ENCODE results near the gene GRB2.
"Not testable (repeated sequence)": the region's sequence is repeated elsewhere in the genome, so short reads cannot be mapped to it uniquely, and the experiment has no call there.

The GRB2 gene

GRCh38 chr17:75308732-75309629 is 96.5 kb downstream of the GRB2 start:
- H3K4me3 ChIP-seq (ENCODE audit: low read depth, low read length): no peak overlapping the region
- no peak for TF ChIP-seq CTCF (conservative IDR thresholded peaks at IDR 0.05; ENCODE audit: low read depth, low read length)
- no peak for DNase-seq (ENCODE audit: low read depth)

GRCh38 chr17:75307957-75308731 is 97.3 kb downstream of the GRB2 start:
- no peak for TF ChIP-seq CTCF (conservative IDR thresholded peaks at IDR 0.05; ENCODE audit: low read depth, low read length)
- no peak overlapping the region for H3K4me3 ChIP-seq (ENCODE audit: low read depth, low read length)
- no peak for DNase-seq (ENCODE audit: low read depth)

GRCh38 chr17:75301502-75302206 is 103.8 kb downstream of the GRB2 start:
- TF ChIP-seq CTCF (conservative IDR thresholded peaks at IDR 0.05; ENCODE audit: low read depth, low read length): no peak
- H3K4me3 ChIP-seq (ENCODE audit: low read depth, low read length): no peak overlapping the region
- no peak for DNase-seq (ENCODE audit: low read depth)

DNA sequence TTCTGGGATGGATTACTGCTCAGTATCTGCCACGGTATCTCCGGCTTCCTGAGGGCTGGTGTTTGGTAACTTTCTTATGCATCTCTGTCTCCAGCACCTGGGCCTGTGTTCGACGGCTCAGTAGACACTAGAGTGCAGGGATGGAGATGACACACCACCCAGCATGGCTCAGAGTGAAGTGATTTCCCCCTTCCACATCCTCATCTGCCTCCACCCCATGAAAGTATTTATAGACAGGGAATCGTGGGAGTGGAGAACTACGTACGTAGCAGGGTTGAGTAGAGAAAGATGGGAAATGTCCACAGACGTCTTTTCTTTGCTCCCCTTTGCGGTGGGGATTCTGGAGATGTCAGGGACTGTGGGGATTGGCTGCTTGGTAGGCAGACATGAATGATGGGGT is 104.4 kb downstream of the GRB2 start:
- no peak for TF ChIP-seq CTCF (conservative IDR thresholded peaks at IDR 0.05; ENCODE audit: low read depth, low read length)
- no peak for DNase-seq (ENCODE audit: low read depth)
- no peak overlapping the region for H3K4me3 ChIP-seq (ENCODE audit: low read depth, low read length)

DNA sequence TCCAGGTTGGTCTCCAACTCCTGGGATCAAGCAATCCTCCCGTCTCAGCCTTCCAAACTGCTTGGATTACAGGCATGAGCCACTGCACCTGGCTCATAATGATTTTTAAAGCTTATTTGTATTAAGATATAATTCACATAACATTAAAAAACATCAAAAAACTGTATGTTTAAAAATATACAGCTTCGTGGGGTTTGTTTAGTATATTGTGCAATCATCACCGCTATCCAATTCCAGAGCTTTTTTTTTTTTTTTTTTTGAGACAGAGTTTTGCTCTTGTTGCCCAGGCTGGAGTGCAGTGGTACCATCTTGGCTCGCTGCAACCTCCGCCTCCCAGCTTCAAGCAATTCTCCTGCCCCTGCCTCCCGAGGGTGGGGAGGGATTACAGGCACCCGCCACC is 105.2 kb downstream of the GRB2 start:
- H3K4me3 ChIP-seq (ENCODE audit: low read depth, low read length): no peak overlapping the region
- DNase-seq (ENCODE audit: low read depth): no peak
- TF ChIP-seq CTCF (conservative IDR thresholded peaks at IDR 0.05; ENCODE audit: low read depth, low read length): no peak

- no peak for TF ChIP-seq CTCF (conservative IDR thresholded peaks at IDR 0.05; ENCODE audit: low read depth, low read length)
- H3K4me3 ChIP-seq (ENCODE audit: low read depth, low read length): no peak overlapping the region
- DNase-seq (ENCODE audit: low read depth): no peak
Measured at GRCh38 chr17:75295201-75296158, 110.0 kb downstream of the GRB2 start.

DNA sequence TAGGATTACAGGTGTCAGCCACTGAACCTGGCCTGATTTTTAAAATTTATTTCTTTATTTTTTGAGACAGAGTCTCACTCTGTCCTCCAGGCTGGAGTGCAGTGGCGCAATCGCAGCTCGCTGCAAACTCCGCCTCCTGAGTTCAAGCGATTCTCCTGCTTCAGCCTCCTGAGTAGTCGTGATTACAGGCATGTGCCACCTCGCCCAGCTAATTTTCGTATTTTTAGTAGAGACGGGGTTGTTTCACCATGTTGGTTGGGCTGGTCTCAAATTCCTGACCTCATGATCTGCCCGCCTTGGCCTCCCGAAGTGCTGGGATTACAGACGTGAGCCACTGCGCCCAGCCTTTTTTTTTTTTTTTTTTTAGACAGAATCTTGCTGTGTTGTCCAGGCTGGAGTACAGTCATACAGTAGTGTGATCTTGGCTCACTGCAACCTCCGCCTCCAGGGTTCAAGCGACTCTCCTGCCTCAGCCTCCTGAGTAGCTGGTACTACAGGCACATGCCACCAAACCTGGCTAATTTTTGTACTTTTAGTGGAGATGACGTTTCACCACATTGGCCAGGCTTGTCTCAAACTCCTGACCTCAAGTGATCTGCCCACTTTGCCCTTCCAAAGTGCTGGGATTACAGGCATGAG is 112.5 kb downstream of the GRB2 start:
- H3K4me3 ChIP-seq (ENCODE audit: low read depth, low read length); DNase-seq (ENCODE audit: low read depth): not testable (repeated sequence)

All from choroid plexus epithelial cell (primary cell).